ENCODE data around the gene MAEA.

Gene MAEA

DNA sequence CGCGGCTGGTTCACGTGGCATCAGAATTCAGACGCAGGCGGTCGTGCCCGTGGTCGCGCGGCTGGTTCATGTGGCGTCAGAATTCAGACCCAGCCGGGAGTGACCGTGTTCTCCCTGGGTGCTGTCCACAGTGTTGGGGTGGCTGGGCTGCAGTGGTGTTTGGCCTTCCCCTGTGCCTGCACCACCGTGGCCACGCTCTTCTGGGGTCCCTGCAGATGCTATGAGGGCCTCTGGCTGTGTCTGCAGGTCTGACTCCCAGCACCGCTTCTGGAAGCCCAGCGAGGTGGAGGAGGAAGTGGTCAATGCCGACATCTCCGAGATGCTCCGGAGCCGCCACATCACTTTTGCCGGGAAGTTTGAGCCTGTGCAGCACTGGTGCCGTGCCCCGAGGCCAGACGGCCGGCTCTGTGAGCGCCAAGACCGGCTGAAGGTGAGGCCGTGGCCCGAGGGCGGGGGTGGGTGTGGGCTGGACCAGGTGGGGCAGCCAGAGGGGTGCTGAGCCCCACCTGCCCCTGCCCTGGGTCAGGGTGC is 90.2 kb downstream of the MAEA start:
- TF ChIP-seq, protein P1, sequence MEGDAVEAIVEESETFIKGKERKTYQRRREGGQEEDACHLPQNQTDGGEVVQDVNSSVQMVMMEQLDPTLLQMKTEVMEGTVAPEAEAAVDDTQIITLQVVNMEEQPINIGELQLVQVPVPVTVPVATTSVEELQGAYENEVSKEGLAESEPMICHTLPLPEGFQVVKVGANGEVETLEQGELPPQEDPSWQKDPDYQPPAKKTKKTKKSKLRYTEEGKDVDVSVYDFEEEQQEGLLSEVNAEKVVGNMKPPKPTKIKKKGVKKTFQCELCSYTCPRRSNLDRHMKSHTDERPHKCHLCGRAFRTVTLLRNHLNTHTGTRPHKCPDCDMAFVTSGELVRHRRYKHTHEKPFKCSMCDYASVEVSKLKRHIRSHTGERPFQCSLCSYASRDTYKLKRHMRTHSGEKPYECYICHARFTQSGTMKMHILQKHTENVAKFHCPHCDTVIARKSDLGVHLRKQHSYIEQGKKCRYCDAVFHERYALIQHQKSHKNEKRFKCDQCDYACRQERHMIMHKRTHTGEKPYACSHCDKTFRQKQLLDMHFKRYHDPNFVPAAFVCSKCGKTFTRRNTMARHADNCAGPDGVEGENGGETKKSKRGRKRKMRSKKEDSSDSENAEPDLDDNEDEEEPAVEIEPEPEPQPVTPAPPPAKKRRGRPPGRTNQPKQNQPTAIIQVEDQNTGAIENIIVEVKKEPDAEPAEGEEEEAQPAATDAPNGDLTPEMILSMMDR (IDR thresholded peaks at IDR 0.05; ENCODE audit: extremely low read depth, insufficient read depth, missing control alignments), result no peak
- DNase-seq (ENCODE audit: low spot score), result no peak
- in situ Hi-C loops (cut with MboI; ENCODE audit: low pct_unique_long_range_greater_than_20kb, low sequenced_read_pairs, unreplicated experiment), result no loop called here

DNA sequence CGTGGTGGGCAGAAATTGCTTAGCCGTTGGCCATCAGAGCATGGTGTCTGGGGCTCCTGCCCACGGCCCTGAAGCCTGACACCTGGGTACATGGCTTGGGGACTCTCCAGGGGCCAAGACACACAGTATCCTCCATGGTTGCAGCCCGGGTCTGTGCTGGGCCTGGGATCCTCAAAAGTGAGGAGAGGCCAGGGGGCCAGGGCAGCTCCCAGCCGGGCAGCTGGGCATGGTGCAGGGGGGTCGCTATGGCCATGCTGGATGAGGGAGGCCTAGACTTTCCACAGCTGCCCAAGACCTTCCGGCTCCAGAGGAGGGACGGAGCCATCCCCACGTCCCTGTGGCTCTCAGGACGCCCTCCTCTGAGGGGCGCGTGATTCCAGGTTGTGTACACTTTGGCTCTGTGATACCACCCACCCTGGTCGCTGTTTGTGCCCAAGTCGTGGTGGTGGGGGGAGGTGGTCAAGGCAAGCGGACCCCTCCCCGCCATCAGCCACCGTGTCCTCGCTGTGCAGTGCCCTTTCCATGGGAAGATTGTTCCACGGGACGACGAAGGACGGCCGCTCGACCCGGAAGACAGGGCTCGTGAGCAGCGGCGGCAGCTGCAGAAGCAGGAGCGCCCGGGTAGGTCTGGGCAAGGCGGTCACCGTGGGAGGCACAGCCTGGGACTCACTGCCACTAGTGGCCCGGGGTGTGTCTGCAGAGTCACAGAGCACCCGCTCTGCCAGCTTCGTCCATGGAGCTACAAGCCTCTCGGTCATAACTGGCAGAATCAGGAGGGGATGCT is 90.9 kb downstream of the MAEA start:
- TF ChIP-seq, protein P1 (IDR thresholded peaks at IDR 0.05; ENCODE audit: extremely low read depth, insufficient read depth, missing control alignments), result no peak
- in situ Hi-C loops (cut with MboI; ENCODE audit: low pct_unique_long_range_greater_than_20kb, low sequenced_read_pairs, unreplicated experiment), result no loop called here

DNA sequence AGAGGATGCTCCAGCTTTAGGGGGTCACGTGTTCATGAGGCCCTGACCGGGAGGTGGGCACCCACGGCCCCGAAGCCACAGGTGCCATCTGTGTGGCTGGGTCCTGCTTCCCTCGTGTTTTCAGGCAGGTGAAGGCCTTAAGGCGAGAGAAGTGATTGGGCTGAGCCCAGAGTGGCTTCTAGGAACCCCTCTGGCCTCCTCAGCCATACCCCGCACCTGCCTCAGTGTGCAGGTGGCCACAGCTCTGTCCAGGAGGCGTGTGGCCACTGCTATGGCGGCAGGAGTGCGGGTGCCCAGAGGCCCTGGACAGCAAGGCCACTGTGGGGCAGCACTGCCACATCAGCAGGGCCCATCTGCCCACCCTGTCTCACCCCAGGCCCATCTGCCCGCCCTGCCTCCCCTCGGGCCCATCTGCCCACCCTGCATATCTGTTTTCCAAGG is 91.5 kb downstream of the MAEA start:
- DNase-seq (ENCODE audit: low spot score), result no peak
- in situ Hi-C loops (cut with MboI; ENCODE audit: low pct_unique_long_range_greater_than_20kb, low sequenced_read_pairs, unreplicated experiment), result no loop called here
- TF ChIP-seq, protein P1 (IDR thresholded peaks at IDR 0.05; ENCODE audit: extremely low read depth, insufficient read depth, missing control alignments), result no peak

More for the DNA sequence above, 90.9 kb downstream of the MAEA start:
- no peak for DNase-seq (ENCODE audit: low spot score)

DNA sequence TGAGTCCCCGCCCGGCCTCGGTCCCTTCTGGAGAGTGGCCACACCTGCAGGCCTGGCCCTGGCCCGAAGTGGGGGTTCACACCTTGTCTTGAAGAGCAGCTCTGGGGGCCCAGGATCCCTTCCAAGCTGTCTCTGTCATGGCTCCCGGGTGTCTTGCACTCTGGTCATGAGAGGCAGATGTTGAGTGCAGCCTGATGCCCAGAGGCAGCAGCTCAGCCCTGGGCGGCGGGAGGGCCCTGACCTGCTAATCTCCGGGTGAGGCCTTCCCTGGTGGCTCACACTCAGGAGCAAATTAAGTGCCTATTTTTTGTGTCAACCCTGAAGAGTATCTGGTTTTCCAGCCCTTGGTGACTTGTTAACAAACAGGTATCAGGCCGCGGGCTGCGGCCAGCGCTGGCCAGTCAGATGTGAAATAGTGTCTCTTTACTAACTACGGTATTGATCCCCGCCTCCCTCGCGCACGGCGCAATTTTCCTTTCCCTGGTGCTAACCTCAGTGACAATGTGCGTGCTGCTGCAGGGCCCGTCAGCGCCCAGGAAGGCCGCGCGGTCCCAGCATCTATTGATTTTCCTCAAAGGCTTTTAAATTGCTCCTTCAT is 92.4 kb downstream of the MAEA start:
- TF ChIP-seq, protein P1 (IDR thresholded peaks at IDR 0.05; ENCODE audit: extremely low read depth, insufficient read depth, missing control alignments), result no peak
- DNase-seq (ENCODE audit: low spot score), result no peak
- in situ Hi-C loops (cut with MboI; ENCODE audit: low pct_unique_long_range_greater_than_20kb, low sequenced_read_pairs, unreplicated experiment), result no loop called here

DNA sequence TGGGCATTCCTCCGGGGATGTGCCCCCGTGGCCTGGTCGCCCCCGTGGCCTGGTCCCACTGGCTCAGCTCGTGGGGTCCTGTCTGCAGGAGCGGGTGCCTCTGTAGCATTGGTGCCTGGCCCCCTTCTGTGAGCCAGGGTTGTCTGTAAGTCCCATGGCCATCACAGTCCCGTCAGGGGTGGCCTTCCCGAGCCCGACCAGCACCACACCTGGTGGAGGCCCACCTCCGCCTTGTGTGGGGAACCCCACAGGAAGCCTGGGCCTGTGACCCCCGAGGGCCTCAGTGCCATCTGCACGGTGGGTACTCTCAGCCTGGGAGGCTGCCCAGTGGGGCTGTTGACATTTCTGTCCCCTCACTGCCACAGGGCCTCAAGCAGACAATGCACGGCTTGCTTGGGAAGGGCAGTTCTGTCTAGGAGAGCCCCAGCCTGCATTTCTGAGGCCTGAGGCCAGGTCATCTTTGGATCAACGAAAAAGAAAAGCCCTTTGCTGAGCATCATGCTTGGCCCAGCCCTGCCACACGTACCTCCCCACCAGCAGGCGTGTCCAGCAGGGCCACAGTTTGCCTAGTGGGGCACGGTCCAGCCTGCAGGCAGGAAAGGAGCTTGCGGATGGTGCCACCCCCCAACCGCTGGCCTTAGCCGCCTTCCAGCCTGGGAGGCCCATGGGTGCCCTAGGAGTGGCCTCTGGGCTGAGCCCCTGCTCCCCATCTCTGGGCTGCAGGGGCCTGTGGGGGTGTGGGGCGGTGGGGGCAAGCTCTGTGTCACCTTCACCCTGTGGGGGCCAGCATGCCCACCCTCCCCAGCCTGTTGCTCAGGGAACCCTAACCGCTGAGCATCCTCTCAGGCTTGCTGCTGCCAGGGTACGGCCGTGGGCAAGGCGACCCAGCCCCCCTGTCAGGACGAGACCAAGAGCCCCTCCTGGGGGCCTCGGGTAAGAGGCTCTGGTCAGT is 93.4 kb downstream of the MAEA start:
- TF ChIP-seq, protein P1 (IDR thresholded peaks at IDR 0.05; ENCODE audit: extremely low read depth, insufficient read depth, missing control alignments), result no peak
- DNase-seq (ENCODE audit: low spot score), result no peak
- in situ Hi-C loops (cut with MboI; ENCODE audit: low pct_unique_long_range_greater_than_20kb, low sequenced_read_pairs, unreplicated experiment), result no loop called here

Data from GM13977 (cell line).